Neural progenitor cell (in vitro differentiated cells): ENCODE results near the gene PCDH9. TPM values are rescaled to one million over a fixed set of nuclear protein-coding genes. Genes with fewer than 3 reads are reported as not detected.

ENCODE experiments used
- DNase-seq: peaks from one replicate; pipeline ENCODE4 v3.0.0-alpha.2; 2016; ENCODE audit warnings: low spot score
- H2AFZ ChIP-seq: fragments of 200-600 bp; sonication (generic); replicated peaks from 2 replicates; pipeline ENCODE4 v1.6.1; 2016; ENCODE audit warnings: antibody characterized with exemption
- H3F3A ChIP-seq: fragments of 200-600 bp; sonication (generic); 2 replicates; pipeline ENCODE4 v1.6.1; 2016; ENCODE audit warnings: antibody characterized with exemption, low read depth
- H3K27ac ChIP-seq: fragments of 200-600 bp; sonication (generic); 2 replicates; pipeline ENCODE4 v1.5.1; 2016; ENCODE audit warnings: mild to moderate bottlenecking
- H3K27me3 ChIP-seq: fragments of 200-600 bp; sonication (generic); 2 replicates; pipeline ENCODE4 v1.6.1; 2016; ENCODE audit warnings: mild to moderate bottlenecking, moderate library complexity
- H3K36me3 ChIP-seq: fragments of 200-600 bp; sonication (generic); 2 replicates; pipeline ENCODE4 v1.5.1; 2016
- H3K4me1 ChIP-seq: fragments of 200-600 bp; sonication (generic); 2 replicates; pipeline ENCODE4 v1.6.1; 2016; ENCODE audit warnings: mixed run types
- H3K4me2 ChIP-seq: fragments of 200-600 bp; sonication (generic); 2 replicates; pipeline ENCODE4 v1.6.1; 2016
- H3K4me3 ChIP-seq: fragments of 200-600 bp; sonication (generic); 2 replicates; pipeline ENCODE4 v1.5.1; 2016
- H3K79me2 ChIP-seq: fragments of 200-600 bp; sonication (generic); 2 replicates; pipeline ENCODE4 v1.6.1; 2016; ENCODE audit warnings: low read depth
- H3K9ac ChIP-seq: fragments of 200-600 bp; sonication (generic); 2 replicates; pipeline ENCODE4 v1.6.1; 2016
- H3K9me3 ChIP-seq: fragments of 200-600 bp; sonication (generic); 2 replicates; pipeline ENCODE4 v1.5.1; 2016; ENCODE audit warnings: low read depth
- H4K20me1 ChIP-seq: fragments of 200-600 bp; sonication (generic); 2 replicates; pipeline ENCODE4 v1.6.1; 2016; ENCODE audit warnings: low read depth
- H3K27ac Mint-ChIP-seq: 3 replicates; pipeline ENCODE4 v1.8.0; 2021; ENCODE audit warnings: mixed read lengths
- H3K27me3 Mint-ChIP-seq: 2 replicates; pipeline ENCODE4 v1.8.0; 2022; ENCODE audit warnings: low read depth, mild to moderate bottlenecking, inconsistent platforms, moderate library complexity, mixed read lengths; ENCODE audit not compliant: insufficient read depth
- H3K36me3 Mint-ChIP-seq: 3 replicates; pipeline ENCODE4 v1.8.0; 2021; ENCODE audit warnings: mixed read lengths
- H3K4me1 Mint-ChIP-seq: 3 replicates; pipeline ENCODE4 v1.8.0; 2021; ENCODE audit warnings: mixed read lengths
- H3K4me3 Mint-ChIP-seq: 3 replicates; pipeline ENCODE4 v1.8.0; 2021; ENCODE audit warnings: mild to moderate bottlenecking, moderate library complexity, mixed read lengths
- H3K9me3 Mint-ChIP-seq: 3 replicates; pipeline ENCODE4 v1.8.0; 2020; ENCODE audit warnings: mixed read lengths
- EZH2 ChIP-seq: fragments of 200-600 bp; sonication (generic); IDR thresholded peaks from 2 replicates; pipeline ENCODE4 v1.6.1; 2017; ENCODE audit warnings: antibody characterized with exemption, mild to moderate bottlenecking, moderate library complexity
- EZH2phosphoT487 ChIP-seq: fragments of 200-600 bp; sonication (generic); IDR thresholded peaks from 2 replicates; pipeline ENCODE4 v1.6.1; 2017; ENCODE audit warnings: antibody characterized with exemption
- total RNA-seq: library from RNA; depleted of rRNA; stranded (reverse); fragments of >200 nt; gene quantifications from 2 replicates; pipeline ENCODE4 v1.2.3, GENCODE V29; 2015; ENCODE audit warnings: low replicate concordance
- TF ChIP-seq, protein P1 (sequence below): fragments of 200-600 bp; sonication (generic); IDR thresholded peaks from 2 replicates; pipeline ENCODE4 v1.5.1; 2017; ENCODE audit warnings: antibody characterized with exemption, mild to moderate bottlenecking

PCDH9 gene
- total RNA-seq, 1 donor from 2014 or later = 0.24 TPM

DNA sequence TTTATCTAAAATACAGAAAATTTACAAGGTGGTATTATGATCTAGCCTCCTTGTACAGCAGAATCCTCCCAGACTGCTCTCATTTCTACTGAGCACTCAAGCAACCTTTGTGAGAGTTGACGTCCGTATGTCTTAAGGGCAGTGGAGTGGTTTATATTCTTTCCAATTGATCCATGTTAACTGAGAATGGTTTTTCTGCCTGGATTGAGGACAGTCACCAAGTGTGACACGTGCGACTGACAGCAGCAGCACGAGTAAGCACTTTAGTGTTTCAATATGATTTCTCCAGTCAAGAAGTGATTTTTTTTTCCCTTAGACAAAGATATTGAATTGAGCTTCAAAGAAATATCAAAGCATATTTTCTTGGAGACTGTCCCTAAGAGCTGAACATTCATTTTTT is 901.7 kb downstream of the PCDH9 start:
- TF ChIP-seq EZH2phosphoT487 (no peak), EZH2 (no peak)
- TF ChIP-seq, protein P1, sequence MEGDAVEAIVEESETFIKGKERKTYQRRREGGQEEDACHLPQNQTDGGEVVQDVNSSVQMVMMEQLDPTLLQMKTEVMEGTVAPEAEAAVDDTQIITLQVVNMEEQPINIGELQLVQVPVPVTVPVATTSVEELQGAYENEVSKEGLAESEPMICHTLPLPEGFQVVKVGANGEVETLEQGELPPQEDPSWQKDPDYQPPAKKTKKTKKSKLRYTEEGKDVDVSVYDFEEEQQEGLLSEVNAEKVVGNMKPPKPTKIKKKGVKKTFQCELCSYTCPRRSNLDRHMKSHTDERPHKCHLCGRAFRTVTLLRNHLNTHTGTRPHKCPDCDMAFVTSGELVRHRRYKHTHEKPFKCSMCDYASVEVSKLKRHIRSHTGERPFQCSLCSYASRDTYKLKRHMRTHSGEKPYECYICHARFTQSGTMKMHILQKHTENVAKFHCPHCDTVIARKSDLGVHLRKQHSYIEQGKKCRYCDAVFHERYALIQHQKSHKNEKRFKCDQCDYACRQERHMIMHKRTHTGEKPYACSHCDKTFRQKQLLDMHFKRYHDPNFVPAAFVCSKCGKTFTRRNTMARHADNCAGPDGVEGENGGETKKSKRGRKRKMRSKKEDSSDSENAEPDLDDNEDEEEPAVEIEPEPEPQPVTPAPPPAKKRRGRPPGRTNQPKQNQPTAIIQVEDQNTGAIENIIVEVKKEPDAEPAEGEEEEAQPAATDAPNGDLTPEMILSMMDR = no peak
- H3K27me3 Mint-ChIP-seq = no peaks in the 10 kb centered on the region

DNA sequence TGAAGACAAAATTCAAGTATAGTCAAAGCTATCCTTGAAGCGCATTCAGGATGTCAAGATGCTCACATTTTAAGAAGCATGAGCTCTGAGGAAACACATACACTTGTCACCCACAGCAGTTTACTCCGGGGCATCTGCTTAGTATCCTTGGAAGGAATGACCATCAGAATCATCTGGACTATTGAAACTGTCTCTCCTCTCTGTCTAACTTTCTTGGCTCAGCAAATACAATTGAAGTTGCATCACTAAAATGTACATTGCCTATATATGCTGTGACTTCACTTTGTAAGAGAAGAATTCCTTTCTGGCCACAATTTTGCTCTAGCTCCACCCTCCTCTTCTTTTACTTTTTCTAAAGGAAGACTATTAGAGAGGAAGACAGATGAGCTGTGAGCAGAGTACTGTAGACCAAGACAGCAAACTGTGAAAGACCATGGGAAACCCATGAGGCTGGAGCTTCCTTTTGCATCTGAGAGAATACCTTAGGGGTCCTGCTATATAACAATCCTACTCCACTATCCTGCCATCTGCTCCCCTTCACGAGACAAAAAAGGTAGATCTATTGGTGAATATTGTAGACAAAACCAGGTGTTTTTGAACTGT is 906.3 kb downstream of the PCDH9 start:
- no peaks in the 10 kb centered on the region for H3K27me3 ChIP-seq
- TF ChIP-seq, protein P1 = no peak
- TF ChIP-seq EZH2 = no peak
- TF ChIP-seq EZH2phosphoT487 = no peak
- H2AFZ ChIP-seq = peak overlapping the region; percentile 54
- Mint-ChIP-seq H3K9me3 (no peaks in the 10 kb centered on the region), H3K4me1 (no peaks in the 10 kb centered on the region), H3K27me3 (no peaks in the 10 kb centered on the region), H3K36me3 (no peaks in the 10 kb centered on the region), H3K4me3 (no peak overlapping the region), H3K27ac (no peak overlapping the region)
- no peaks in the 10 kb centered on the region for H4K20me1 ChIP-seq
- H3F3A ChIP-seq = no peaks in the 10 kb centered on the region
- H3K27ac ChIP-seq = no peak overlapping the region
- H3K4me3 ChIP-seq = no peak overlapping the region
- H3K9ac ChIP-seq = no peak overlapping the region
- H3K4me1 ChIP-seq = no peaks in the 10 kb centered on the region
- no peaks in the 10 kb centered on the region for H3K9me3 ChIP-seq
- DNase-seq = no peak
- no peak overlapping the region for H3K4me2 ChIP-seq
- H3K36me3 ChIP-seq = no peaks in the 10 kb centered on the region
- H3K79me2 ChIP-seq = no peaks in the 10 kb centered on the region

More for the DNA sequence above, 901.7 kb downstream of the PCDH9 start:
- Mint-ChIP-seq H3K4me1 (peaks cover 4% of the 10 kb centered on the region), H3K36me3 (no peaks in the 10 kb centered on the region), H3K9me3 (no peaks in the 10 kb centered on the region), H3K27ac (no peak overlapping the region), H3K4me3 (no peak overlapping the region)
- no peak for DNase-seq
- Histone ChIP-seq H4K20me1 (no peaks in the 10 kb centered on the region), H3F3A (no peaks in the 10 kb centered on the region), H3K9ac (no peak overlapping the region), H3K27ac (no peak overlapping the region), H3K9me3 (no peaks in the 10 kb centered on the region), H3K36me3 (no peaks in the 10 kb centered on the region), H3K4me2 (no peak overlapping the region), H3K4me1 (no peaks in the 10 kb centered on the region), H2AFZ (no peak overlapping the region), H3K27me3 (no peaks in the 10 kb centered on the region), H3K4me3 (no peak overlapping the region), H3K79me2 (no peaks in the 10 kb centered on the region)

DNA sequence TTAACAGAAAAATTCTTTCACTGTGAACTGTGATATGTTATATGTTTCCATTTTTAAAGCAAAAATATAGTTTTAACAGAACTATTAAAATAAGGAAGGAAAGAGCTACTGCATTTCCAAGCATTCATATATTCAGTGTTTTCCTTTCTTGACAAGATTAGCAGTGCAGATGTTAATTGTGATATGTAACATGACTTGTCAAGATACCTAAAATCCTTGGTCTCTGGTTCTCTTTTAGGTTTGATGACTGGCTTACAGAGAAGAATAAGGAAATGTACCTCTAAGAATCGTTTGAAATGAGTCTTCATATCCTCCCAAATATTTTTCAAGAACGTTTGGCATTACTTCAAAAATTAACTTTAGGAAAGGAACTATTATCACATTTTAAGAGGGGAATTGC is 907.2 kb downstream of the PCDH9 start:
- Mint-ChIP-seq H3K27ac (no peak overlapping the region), H3K4me3 (no peak overlapping the region), H3K4me1 (no peaks in the 10 kb centered on the region), H3K9me3 (no peaks in the 10 kb centered on the region), H3K27me3 (no peaks in the 10 kb centered on the region), H3K36me3 (no peaks in the 10 kb centered on the region)
- H4K20me1 ChIP-seq = no peaks in the 10 kb centered on the region
- H3K9ac ChIP-seq = no peak overlapping the region
- TF ChIP-seq EZH2 = no peak
- TF ChIP-seq, protein P1 = no peak
- TF ChIP-seq EZH2phosphoT487 = no peak
- H3K9me3 ChIP-seq = no peaks in the 10 kb centered on the region
- no peaks in the 10 kb centered on the region for H3K4me1 ChIP-seq
- no peaks in the 10 kb centered on the region for H3K79me2 ChIP-seq
- no peaks in the 10 kb centered on the region for H3F3A ChIP-seq
- H3K4me2 ChIP-seq = no peak overlapping the region
- no peaks in the 10 kb centered on the region for H3K27me3 ChIP-seq
- DNase-seq = no peak
- H3K27ac ChIP-seq = no peak overlapping the region
- H3K4me3 ChIP-seq = no peak overlapping the region
- no peak overlapping the region for H2AFZ ChIP-seq
- no peaks in the 10 kb centered on the region for H3K36me3 ChIP-seq
